T-cell (primary cell): Measurements from ENCODE around the gene PRAMEF33. TPM values are rescaled to one million over a fixed set of nuclear protein-coding genes. Genes with fewer than 3 reads are reported as not detected.
"Not testable (repeated sequence)": the region's sequence is repeated elsewhere in the genome, so short reads cannot be mapped to it uniquely, and the experiment has no call there.

Source experiments
- ATAC-seq, 4 experiments: fragments of 200-7000 bp in 3 of 4; fragments of 150-1000 bp in 1 of 4; cut with Tn5 transposase; replicated peaks in 1 of 4; 1 replicate in 3 of 4; 2 replicates in 1 of 4; pipeline ENCODE4 v1.10.0; 2021; ENCODE audit warnings: moderate library complexity in 3 of 4, mild to moderate bottlenecking in 2 of 4, moderate number of reproducible peaks in 1 of 4
- CTCF ChIA-PET, 2 donors: fragments of 300-600 bp; sonication (Branson Sonifier 250); formaldehyde crosslinking; loops; one replicate each; lab custom pipeline; 2022; ENCODE audit warnings: antibody characterized with exemption in 2 of 2; lab: Charles Lee
- POLR2A ChIA-PET, 2 donors: fragments of 300-600 bp; sonication (Branson Sonifier 250); formaldehyde crosslinking; loops; one replicate each; lab custom pipeline; 2022; ENCODE audit warnings: antibody characterized with exemption in 2 of 2; lab: Charles Lee
- DNase-seq, 35 experiments: peaks; one replicate each; pipeline versions ENCODE4 v3.0.0 to v3.0.0-alpha.2; 2013 to 2023
- H3K27ac ChIP-seq: one replicate; pipeline ENCODE4 v1.5.1; 2013; ENCODE audit warnings: low read length
- H3K27me3 ChIP-seq, 2 experiments: replicated peaks in 1 of 2; 1 replicate in 1 of 2; 2 replicates in 1 of 2; pipeline versions ENCODE4 v1.6.1 to v1.7.0; 2013; ENCODE audit warnings: low read length in 1 of 2, mixed read lengths in 1 of 2; ENCODE audit not compliant: control insufficient read depth in 2 of 2, insufficient read depth in 2 of 2; ENCODE audit errors: extremely low read depth in 1 of 2
- H3K36me3 ChIP-seq, 2 donors: 1 replicate in 1 of 2; 2 replicates in 1 of 2; pipeline versions ENCODE4 v1.6.1 to v1.7.0; 2013; ENCODE audit warnings: low read length in 1 of 2; ENCODE audit not compliant: control insufficient read depth in 2 of 2, insufficient read depth in 1 of 2; ENCODE audit errors: extremely low read depth in 1 of 2
- H3K4me1 ChIP-seq, 2 experiments: 1 replicate in 1 of 2; 2 replicates in 1 of 2; pipeline versions ENCODE4 v1.6.1 to v1.7.0; 2013; ENCODE audit warnings: low read length in 2 of 2, mixed read lengths in 1 of 2; ENCODE audit not compliant: insufficient read depth in 2 of 2, control insufficient read depth in 1 of 2; ENCODE audit errors: extremely low read depth in 1 of 2
- H3K4me3 ChIP-seq, 2 donors: 1 replicate in 1 of 2; 2 replicates in 1 of 2; pipeline versions ENCODE4 v1.5.1 to v1.7.0; 2013; ENCODE audit warnings: mild to moderate bottlenecking in 2 of 2, low read length in 1 of 2, moderate library complexity in 1 of 2; ENCODE audit not compliant: control insufficient read depth in 1 of 2; ENCODE audit errors: extremely low read depth in 1 of 2
- H3K9me3 ChIP-seq: 2 replicates; pipeline ENCODE4 v1.7.0; 2013
- H3K27ac Mint-ChIP-seq, 2 donors: one replicate each; pipeline ENCODE4 v1.8.0; 2020 to 2021; ENCODE audit warnings: mild to moderate bottlenecking in 2 of 2, mixed read lengths in 2 of 2
- H3K27me3 Mint-ChIP-seq, 2 donors: one replicate each; pipeline ENCODE4 v1.8.0; 2021 to 2022; ENCODE audit warnings: mixed read lengths in 2 of 2
- H3K36me3 Mint-ChIP-seq: one replicate; pipeline ENCODE4 v1.8.0; 2021; ENCODE audit warnings: mixed read lengths
- H3K4me1 Mint-ChIP-seq, 3 donors: one replicate each; pipeline ENCODE4 v1.8.0; 2020 to 2022; ENCODE audit warnings: mixed read lengths in 3 of 3, mild to moderate bottlenecking in 1 of 3
- H3K4me3 Mint-ChIP-seq, 3 donors: one replicate each; pipeline ENCODE4 v1.8.0; 2020 to 2022; ENCODE audit warnings: mild to moderate bottlenecking in 3 of 3, mixed read lengths in 3 of 3, moderate library complexity in 3 of 3
- H3K9me3 Mint-ChIP-seq, 3 donors: one replicate each; pipeline ENCODE4 v1.8.0; 2020 to 2022; ENCODE audit warnings: mixed read lengths in 3 of 3
- WGBS: methylation state at CpG from one replicate; pipeline ENCODE4 v1.1.5; 2013; ENCODE audit warnings: missing lambda C conversion rate; ENCODE audit not compliant: insufficient coverage; 5-methylcytosine and 5-hydroxymethylcytosine counted together
- total RNA-seq, 35 experiments: library from RNA in 6 of 35; stranded (reverse) in 6 of 35; fragments of 120-200 nt in 1 of 35; gene quantifications; one replicate each; pipeline versions ENCODE4 v1.2.1 to v1.2.4 and lab custom pipeline; 2013 to 2026

PRAMEF33 gene, protein sequence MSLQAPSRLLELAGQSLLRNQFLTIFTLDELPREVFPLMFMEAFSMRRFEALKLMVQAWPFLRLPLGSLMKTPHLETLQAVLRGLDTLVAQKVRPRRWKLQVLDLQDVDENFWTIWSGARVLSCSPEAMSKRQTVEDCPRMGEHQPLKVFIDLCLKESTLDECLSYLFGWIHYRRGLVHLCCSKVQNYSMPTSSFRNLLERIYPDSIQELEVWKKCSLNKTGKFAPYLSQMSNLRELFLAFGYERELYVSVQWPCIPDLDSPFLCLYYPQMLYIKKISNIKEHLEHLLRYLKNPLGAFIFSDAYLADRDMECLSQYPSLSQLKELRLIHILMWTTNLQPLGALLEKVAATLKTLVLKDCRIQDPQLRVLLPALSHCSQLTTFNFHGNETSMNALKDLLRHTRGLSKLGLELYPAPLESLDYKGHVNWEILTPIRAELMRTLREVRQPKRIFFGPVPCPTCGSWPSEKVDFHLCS
- total RNA-seq (not detected), total RNA-seq (lab: John Stamatoyannopoulos, UW) (0 reads per million in 29 experiments)
- total RNA-seq (2013) = not detected

GRCh38 chr1:13303239-13303638, at the start of gene PRAMEF33:
Gene PRAMEF33, plus strand, starts transcription at chr1:13303539. Its CDS starts 2,416 bp downstream, at chr1:13305955.
- POLR2A ChIA-PET, H3K36me3 Mint-ChIP-seq, H3K4me1 Mint-ChIP-seq, H3K9me3 Mint-ChIP-seq, ATAC-seq, DNase-seq, H3K9me3 ChIP-seq, H3K27me3 Mint-ChIP-seq, H3K36me3 ChIP-seq, H3K4me3 Mint-ChIP-seq, H3K27ac Mint-ChIP-seq, CTCF ChIA-PET, H3K4me1 ChIP-seq, H3K27me3 ChIP-seq, H3K27ac ChIP-seq, H3K4me3 ChIP-seq: not testable (repeated sequence)
- no CpG with 5 or more reads among the region's 1 CpG for WGBS

DNA sequence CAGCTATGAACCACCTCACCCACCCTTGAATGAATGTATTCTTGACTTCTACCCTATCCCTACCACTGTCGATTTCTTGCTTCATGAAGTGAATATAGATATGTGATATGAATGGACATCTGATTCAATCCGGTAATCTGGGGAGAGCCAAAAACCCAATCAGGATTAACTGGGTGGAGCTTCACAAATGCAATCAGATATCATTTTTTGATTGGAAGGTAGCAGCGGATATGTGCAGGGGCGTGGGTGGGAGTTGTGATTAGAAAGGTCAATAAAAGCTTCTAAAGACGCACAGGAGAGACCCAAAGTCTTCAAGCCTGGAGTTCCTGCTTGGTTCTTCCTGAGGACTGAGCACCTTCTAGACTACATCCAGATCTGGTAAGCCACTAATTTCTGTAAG, 49.4 kb upstream of the PRAMEF33 start, which contains the start of gene PRAMEF5:
Gene PRAMEF5, plus strand, starts transcription at position 301 of the 400 bp plus-strand sequence. CDS start 5,071 bp downstream, outside the sequence.
- CTCF ChIA-PET, H3K4me3 ChIP-seq, H3K27ac Mint-ChIP-seq, H3K4me1 Mint-ChIP-seq, H3K27me3 ChIP-seq, H3K27me3 Mint-ChIP-seq, H3K9me3 Mint-ChIP-seq, DNase-seq, H3K36me3 Mint-ChIP-seq, POLR2A ChIA-PET, H3K36me3 ChIP-seq, H3K4me3 Mint-ChIP-seq, H3K4me1 ChIP-seq, H3K9me3 ChIP-seq, H3K27ac ChIP-seq, ATAC-seq: not testable (repeated sequence)
- no CpG with 5 or more reads among the region's 5 CpGs for WGBS

DNA sequence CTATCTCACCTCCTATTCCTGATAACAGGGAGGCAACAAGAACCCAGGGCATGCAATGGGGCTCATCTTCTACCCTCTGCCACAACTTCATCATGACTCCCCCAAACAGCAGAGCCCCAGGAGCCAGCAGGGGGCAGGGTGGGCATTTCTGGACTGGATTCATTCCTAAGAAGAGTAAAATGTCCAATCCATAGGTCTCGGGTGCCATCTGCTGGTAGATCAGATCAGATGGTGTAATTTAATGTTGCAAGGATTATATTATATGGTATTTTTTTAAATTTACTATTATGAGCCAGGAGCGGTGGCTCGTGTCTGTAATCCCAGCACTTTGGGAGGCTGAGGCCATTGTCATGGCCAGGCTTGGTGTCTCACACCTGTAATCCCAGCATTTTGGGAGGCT, 38.2 kb upstream of the PRAMEF33 start:
- H3K36me3 Mint-ChIP-seq, H3K4me1 Mint-ChIP-seq, CTCF ChIA-PET: not testable (repeated sequence)

GRCh38 chr1:13277016-13277415, 26.3 kb upstream of the PRAMEF33 start:
- H3K27ac ChIP-seq, ATAC-seq, H3K4me3 Mint-ChIP-seq, DNase-seq, H3K36me3 Mint-ChIP-seq, H3K27me3 ChIP-seq, H3K4me1 Mint-ChIP-seq, CTCF ChIA-PET, H3K27ac Mint-ChIP-seq, H3K9me3 Mint-ChIP-seq, H3K4me1 ChIP-seq, H3K36me3 ChIP-seq, POLR2A ChIA-PET, H3K27me3 Mint-ChIP-seq, H3K4me3 ChIP-seq, H3K9me3 ChIP-seq: not testable (repeated sequence)
- 17% methylated on average over 1 of the region's 6 CpGs for WGBS

More for the DNA sequence above, 38.2 kb upstream of the PRAMEF33 start:
- H3K4me1 ChIP-seq, POLR2A ChIA-PET, H3K36me3 ChIP-seq, DNase-seq, H3K27me3 ChIP-seq, H3K9me3 ChIP-seq, ATAC-seq, H3K4me3 Mint-ChIP-seq, H3K27me3 Mint-ChIP-seq, H3K9me3 Mint-ChIP-seq, H3K4me3 ChIP-seq, H3K27ac Mint-ChIP-seq, H3K27ac ChIP-seq: not testable (repeated sequence)
- WGBS = no CpG with 5 or more reads among the region's 3 CpGs

GRCh38 chr1:13279617-13280016, 23.7 kb upstream of the PRAMEF33 start:
- CTCF ChIA-PET, H3K27ac ChIP-seq, ATAC-seq, POLR2A ChIA-PET, H3K9me3 Mint-ChIP-seq, H3K9me3 ChIP-seq, H3K4me1 ChIP-seq, H3K4me3 ChIP-seq, H3K27me3 ChIP-seq, H3K36me3 Mint-ChIP-seq, H3K27me3 Mint-ChIP-seq, DNase-seq, H3K36me3 ChIP-seq, H3K4me3 Mint-ChIP-seq, H3K4me1 Mint-ChIP-seq, H3K27ac Mint-ChIP-seq: not testable (repeated sequence)
- no CpG with 5 or more reads among the region's 3 CpGs for WGBS

DNA sequence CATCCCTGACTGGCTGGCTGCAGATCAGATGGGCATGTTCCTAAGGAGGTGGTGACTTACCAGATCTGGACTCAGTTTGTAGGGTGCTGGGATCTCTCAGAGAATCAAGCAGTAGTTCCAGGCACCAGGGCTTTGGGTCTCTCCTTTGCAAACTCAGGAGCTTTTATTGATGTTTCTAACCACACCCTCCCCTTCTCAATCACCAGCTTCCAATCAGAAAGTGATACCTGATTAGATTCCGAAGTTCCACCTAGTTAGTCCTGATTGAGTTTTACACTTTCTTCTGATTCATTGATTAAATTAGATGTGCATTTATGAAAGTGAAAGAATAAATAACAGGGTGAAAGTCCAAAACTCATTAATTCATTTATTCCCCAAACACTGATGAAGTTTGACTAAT, 18.3 kb upstream of the PRAMEF33 start, which contains the start of gene PRAMEF8:
Gene PRAMEF8, minus strand, starts transcription at position 101 of the 400 bp plus-strand sequence. CDS start 1,046 bp downstream, outside the sequence.
- ATAC-seq, H3K9me3 ChIP-seq, DNase-seq, H3K4me3 Mint-ChIP-seq, H3K9me3 Mint-ChIP-seq, H3K27ac Mint-ChIP-seq, H3K4me1 Mint-ChIP-seq, CTCF ChIA-PET, H3K4me3 ChIP-seq, H3K36me3 Mint-ChIP-seq, H3K36me3 ChIP-seq, H3K27ac ChIP-seq, POLR2A ChIA-PET, H3K27me3 ChIP-seq, H3K4me1 ChIP-seq, H3K27me3 Mint-ChIP-seq: not testable (repeated sequence)
- WGBS = no CpG with 5 or more reads among the region's 1 CpG
